Right cardiac atrium (tissue), 5 donors: Measurements from ENCODE around the gene DLGAP4. TPM values are rescaled to one million over a fixed set of nuclear protein-coding genes. Genes with fewer than 3 reads are reported as not detected.

Experiments used
- ATAC-seq, 2 donors: fragments of 200-7000 bp; cut with Tn5 transposase; one replicate each; pipeline versions ENCODE4 v1.8.0 to v1.9.1; 2020; ENCODE audit warnings: moderate library complexity in 2 of 2, mild to moderate bottlenecking in 1 of 2
- DNase-seq, 3 donors: peaks; one replicate each; pipeline ENCODE4 v3.0.0-alpha.2; 2020
- H3K27ac ChIP-seq: one replicate; pipeline ENCODE4 v1.5.1; 2013; ENCODE audit warnings: mild to moderate bottlenecking, low read length, control low read depth, moderate library complexity
- H3K27me3 ChIP-seq: one replicate; pipeline ENCODE4 v1.6.1; 2013; ENCODE audit not compliant: control insufficient read depth, insufficient read depth
- H3K4me1 ChIP-seq: one replicate; pipeline ENCODE4 v1.6.1; 2013; ENCODE audit warnings: low read length; ENCODE audit not compliant: control insufficient read depth, insufficient read depth
- H3K4me3 ChIP-seq: one replicate; pipeline ENCODE4 v1.5.1; 2013; ENCODE audit warnings: low read length, control low read depth
- H3K9me3 ChIP-seq: one replicate; pipeline ENCODE4 v1.6.1; 2013; ENCODE audit warnings: low read length; ENCODE audit not compliant: control insufficient read depth
- WGBS: extraction: QIAGEN DNeasy Blood & Tissue Kit; methylation state at CpG from one replicate; pipeline ENCODE4 v1.1.7; 2013; 5-methylcytosine and 5-hydroxymethylcytosine counted together
- intact Hi-C, 4 donors: fragments of 100-400 bp; cut with DNase I; formaldehyde crosslinking; loops; one replicate each; pipeline versions ENCODE4 v1.11.0 to v1.14.0; 2022 to 2023
- polyA plus RNA-seq: library from polyadenylated mRNA; stranded (reverse); fragments of 200-250 nt; gene quantifications from one replicate; pipeline ENCODE4 v1.2.3, GENCODE V29; 2013
- total RNA-seq, 4 donors: library from RNA; stranded (reverse); fragmentation: NEBNext Ultra II Directional; extraction: Animal tissue kit (Norgen Biotek cat#: 25700); gene quantifications; one replicate each; pipeline ENCODE4 v1.2.1, GENCODE V29; 2021
- donor health status: healthy with polysubstance abuse.
- donor health status: DM: no; HTN: yes; CAD: no.
- donor health status: DM: no; HTN: no; CAD: no.
- donor health status: DM: no; HTN: yes; CAD: no; lungs with severe emphysema.
- donor health status: DM: yes; HTN: yes; CAD: no.

DLGAP4 gene
- total and polyA plus RNA-seq, 5 donors: 40.7 to 60.5 (median 42.8) TPM

DNA sequence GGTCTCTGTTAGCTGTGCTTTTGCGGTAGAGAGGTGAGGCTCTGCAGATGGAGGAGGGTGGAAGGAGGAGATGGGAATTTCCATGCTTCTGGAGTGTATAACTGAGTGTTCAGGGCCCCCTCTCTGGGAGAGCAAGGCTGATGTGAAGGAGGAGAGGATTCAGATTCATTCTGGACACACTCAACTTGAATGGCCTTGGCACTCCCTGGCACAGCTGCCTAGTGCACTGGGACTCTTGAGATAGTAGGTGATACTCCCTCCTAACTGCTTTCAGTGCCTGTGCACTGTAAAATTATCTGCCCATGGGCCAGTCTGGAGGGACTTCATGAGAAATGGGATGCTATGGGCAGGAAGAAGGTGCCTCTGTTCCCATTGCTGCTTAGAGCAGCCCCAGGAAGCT lies 180.9 kb downstream of the DLGAP4 start:
- Histone ChIP-seq H3K4me3 (no peak overlapping the region), H3K4me1 (peaks cover 45% of the 10 kb centered on the region), H3K9me3 (no peaks in the 10 kb centered on the region), H3K27ac (peak overlapping the region; percentile 42), H3K27me3 (no peaks in the 10 kb centered on the region)
- intact Hi-C loops: no loop called here
- DNase-seq (peak in 1 of 3 donors; percentile 37), ATAC-seq (peak in 1 of 2 donors; percentile 5)
- 88% methylated on average over 1 of the region's 1 CpG for WGBS

DNA sequence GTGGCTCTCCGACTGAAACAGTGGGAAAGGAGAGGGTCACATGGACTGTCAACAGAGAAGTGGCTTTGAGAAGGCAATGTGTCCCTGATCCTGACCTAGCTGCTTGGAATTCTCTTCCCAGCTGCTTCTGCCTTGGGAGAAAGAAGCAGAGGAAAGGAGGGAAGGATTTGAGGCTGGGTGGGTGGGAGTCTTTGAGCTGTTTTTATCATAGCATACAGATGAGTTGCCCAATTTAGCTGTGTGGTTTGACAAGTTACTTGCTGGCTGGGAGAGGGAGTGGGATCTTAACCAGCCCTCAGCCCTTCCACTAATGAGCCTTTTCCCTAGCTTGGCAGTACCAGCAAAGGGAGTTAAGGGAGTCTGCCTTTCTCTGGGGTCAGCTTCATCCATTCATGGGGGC lies 184.1 kb downstream of the DLGAP4 start:
- Histone ChIP-seq H3K4me1 (peaks cover 32% of the 10 kb centered on the region), H3K27ac (no peak overlapping the region), H3K4me3 (no peak overlapping the region), H3K27me3 (no peaks in the 10 kb centered on the region), H3K9me3 (no peaks in the 10 kb centered on the region)
- no peak for ATAC-seq
- DNase-seq: no peak
- intact Hi-C loops: no loop called here
- WGBS: 63% methylated on average over 1 of the region's 1 CpG

DNA sequence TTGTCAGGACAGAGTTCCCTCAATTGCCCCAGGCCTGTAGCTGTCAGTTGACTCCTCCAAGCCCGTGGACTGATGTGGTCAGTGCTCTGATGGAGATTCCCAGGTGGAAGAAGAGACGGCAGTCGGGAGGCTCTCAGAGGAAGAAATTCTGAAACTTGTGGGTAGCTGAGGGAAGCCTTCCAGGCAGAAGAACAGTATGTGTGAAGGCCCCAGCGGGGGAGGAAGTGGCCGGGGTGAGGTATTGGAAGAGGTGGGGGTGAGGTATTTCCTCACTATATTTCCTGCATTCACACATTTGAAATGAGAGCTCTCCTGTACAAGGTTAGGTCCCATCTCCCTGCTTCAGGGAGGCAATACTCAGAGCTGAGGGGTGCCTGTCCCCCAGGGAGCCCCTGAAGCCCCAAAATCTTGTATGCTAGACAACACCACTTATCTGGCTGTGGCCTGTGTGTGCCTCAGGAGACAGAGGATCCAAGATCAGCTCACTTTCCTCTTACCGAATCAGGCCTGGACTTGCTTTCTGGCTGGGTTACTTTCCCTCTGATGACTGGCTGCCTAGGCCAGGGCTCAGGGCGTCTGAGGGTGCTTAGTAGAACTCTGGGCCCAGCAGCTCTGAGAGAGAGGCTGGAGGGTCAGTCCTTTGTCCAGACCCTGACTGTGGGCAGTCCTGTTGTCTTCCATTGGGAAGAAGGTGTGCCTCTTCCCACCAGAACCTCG lies 185.9 kb downstream of the DLGAP4 start:
- intact Hi-C loops: no loop called here
- Histone ChIP-seq H3K27ac (no peak overlapping the region), H3K27me3 (no peaks in the 10 kb centered on the region), H3K9me3 (no peaks in the 10 kb centered on the region), H3K4me1 (peaks cover 25% of the 10 kb centered on the region), H3K4me3 (no peak overlapping the region)
- WGBS: 33% methylated on average over 8 of the region's 8 CpGs
- peak in 1 of 3 donors; percentile 61 for DNase-seq
- peak in 1 of 2 donors; percentile 35 for ATAC-seq

DNA sequence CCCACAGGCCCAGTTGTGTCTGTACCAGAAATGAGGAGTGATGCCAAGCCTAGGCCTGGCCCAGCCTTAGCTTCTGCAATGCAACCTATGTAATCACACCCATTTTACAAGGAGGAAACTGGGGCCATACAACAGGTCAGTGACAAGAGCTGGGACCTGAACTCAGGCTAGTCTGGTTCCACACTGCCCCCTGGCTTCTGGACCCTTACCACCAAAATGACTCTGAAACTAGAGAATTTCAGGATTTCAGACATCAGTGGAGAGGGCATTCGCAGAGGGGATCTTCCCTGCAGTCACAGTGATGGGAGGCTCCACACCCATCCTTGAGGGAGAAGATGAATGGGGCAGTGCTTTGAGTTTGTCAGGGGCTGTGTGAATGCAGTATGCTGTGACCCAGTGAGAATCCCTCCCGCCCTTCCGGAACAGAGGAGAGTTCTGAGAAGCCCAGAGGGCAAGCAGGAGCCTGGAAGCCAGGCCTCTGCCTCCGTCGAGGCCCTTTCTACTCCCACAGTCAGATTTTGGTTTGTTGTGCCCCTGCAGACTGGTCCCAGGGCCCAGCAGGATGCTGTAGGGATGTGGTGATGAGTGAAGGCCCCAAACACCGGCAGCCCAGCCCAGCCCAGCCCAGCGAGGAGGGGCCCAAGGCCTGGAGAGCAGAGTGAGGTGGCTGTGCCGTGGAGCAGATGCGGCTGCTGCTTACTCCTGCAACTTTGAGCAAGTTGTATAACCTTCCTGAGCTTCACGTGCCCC lies 187.1 kb downstream of the DLGAP4 start:
- Histone ChIP-seq H3K9me3 (no peaks in the 10 kb centered on the region), H3K4me1 (peaks cover 27% of the 10 kb centered on the region), H3K27me3 (no peaks in the 10 kb centered on the region), H3K4me3 (no peak overlapping the region), H3K27ac (peak overlapping the region; percentile 41)
- intact Hi-C loops: no loop called here
- peak; percentile 15 to 29 for ATAC-seq
- DNase-seq: peak in 1 of 3 donors; percentile 62
- WGBS: 57% methylated on average over 10 of the region's 10 CpGs

DNA sequence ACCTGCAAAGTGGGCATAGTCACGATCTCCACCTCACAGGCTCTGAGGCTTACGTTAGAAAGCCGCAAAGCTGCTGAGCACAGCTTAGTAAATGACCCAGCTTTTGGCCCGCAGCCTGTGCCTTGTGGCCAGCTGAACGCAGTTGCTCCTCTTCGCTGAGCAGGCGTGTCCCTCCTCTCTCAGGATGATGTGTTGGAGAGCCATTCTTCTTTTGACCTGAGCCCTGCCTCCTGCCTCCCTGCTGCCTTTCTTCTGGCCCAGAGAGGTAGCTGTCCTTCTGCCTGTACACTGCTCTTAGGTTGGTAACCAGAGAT lies 187.6 kb downstream of the DLGAP4 start:
- peak overlapping the region; percentile 41 for H3K27ac ChIP-seq
- WGBS: 35% methylated on average over 7 of the region's 7 CpGs
- ATAC-seq: peak; percentile 37 to 58
- intact Hi-C loops: no loop called here
- H3K9me3 ChIP-seq: no peaks in the 10 kb centered on the region
- DNase-seq: peak; percentile 74 to 90 (median 89)
- peaks cover 28% of the 10 kb centered on the region for H3K4me1 ChIP-seq
- H3K27me3 ChIP-seq: no peaks in the 10 kb centered on the region
- no peak overlapping the region for H3K4me3 ChIP-seq

DNA sequence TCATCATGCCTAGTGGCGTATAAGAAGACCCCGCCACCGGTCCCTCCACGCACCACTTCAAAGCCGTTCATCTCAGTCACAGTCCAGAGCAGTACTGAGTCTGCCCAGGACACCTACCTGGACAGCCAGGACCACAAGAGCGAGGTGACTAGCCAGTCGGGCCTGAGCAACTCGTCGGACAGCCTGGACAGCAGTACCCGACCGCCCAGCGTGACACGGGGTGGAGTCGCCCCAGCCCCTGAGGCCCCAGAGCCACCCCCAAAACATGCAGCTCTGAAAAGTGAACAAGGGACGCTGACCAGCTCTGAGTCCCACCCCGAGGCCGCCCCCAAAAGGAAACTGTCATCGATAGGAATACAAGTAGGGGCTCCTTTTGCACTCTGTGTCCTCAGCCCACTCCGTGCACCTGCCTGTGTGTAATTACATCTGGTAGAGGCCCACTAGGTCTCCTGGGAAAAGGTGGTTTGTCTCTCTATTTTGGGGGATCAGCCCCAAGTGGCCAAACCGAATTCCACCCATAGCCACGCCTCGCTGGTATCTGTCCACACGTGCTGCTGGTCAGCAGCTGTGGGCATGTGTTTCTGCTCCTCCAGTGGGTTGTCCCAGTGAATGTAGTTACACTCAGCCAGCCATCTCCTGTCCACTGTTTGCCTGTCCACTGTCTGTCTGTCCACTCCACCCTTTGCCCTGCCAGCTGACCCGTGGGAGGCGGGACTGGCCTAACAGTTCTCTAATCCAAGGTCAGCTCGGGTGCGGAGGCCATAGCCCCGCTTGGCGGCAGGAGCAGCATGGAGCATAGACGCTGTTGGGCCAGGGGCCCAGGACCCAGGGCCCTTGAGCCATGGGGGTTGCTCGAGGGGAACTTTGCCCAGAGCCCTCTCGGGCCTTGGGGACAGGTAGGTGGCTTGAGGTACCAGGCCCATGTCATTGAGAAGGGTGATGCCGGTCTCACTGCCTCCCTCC lies 190.8 kb downstream of the DLGAP4 start:
- Histone ChIP-seq H3K27me3 (no peaks in the 10 kb centered on the region), H3K9me3 (no peaks in the 10 kb centered on the region), H3K4me3 (no peak overlapping the region), H3K4me1 (peaks cover 16% of the 10 kb centered on the region), H3K27ac (no peak overlapping the region)
- 90% methylated on average over 33 of the region's 33 CpGs for whole genome bisulfite sequencing
- DNase-seq (no peak), ATAC-seq (no peak)
- intact Hi-C loops: no loop called here

DNA sequence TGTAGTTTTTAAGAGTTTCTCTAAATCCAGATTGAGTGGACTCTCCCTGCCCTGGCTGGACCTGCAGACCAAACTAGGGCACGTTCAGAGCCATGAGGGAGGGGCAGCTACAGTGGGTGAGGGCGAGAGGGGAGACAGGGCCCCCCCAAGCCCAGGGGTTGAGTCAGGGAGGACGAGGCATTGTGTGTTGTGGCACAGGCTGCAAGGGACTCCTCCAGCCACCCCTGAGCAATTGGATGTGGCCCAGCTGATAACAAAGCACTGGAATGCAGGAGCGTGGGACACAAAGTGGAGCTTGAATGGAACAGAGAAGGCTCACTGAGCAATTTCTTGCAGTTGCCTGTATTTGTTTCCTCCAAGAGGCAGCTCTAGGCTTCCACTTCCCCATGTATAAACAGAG lies 191.7 kb downstream of the DLGAP4 start:
- Histone ChIP-seq H3K27me3 (no peaks in the 10 kb centered on the region), H3K9me3 (no peaks in the 10 kb centered on the region), H3K4me1 (peaks cover 11% of the 10 kb centered on the region), H3K27ac (peak overlapping the region; percentile 65), H3K4me3 (no peak overlapping the region)
- DNase-seq: peak in 2 of 3 donors; percentile 52 to 72
- intact Hi-C loops: no loop called here
- peak; percentile 75 to 77 for ATAC-seq
- WGBS: 36% methylated on average over 4 of the region's 4 CpGs

DNA sequence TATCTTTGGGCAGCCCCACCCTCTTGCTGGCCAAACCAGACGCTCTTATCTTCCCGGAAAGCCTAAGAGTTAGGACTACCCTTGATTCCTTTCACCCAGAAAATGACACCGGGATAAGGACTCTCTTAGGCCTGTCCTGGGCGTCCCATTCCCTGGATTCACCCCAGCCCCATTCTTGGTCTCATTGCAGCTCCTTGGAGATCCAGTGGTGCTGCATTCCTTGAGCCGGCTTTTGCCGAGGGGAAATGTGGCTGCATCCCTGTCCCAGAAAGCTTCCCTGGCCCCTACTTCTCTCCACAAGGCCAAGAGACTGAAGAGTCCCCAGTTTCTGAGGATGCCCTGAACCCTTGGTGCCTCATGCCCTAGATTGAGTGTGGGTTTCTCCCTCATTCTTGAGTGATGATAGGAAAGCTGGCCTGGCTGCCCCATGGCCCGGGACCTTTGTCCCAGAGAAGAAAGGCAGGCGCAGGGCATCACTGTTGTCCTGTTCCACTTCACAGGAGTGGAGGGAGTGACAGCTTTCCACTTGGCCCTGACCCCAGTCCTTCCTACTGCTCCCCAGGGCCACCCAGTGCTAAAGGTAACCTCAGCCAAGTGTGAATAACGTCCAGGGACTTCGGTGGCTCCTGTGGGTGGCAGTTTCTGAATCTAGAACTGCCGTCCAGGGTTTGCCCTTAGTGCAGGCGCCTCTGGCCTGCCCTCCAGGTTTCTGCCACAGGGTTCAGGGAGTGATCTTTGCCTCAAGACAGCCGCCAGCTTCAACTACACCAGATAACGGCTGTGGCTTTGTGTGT lies 192.4 kb downstream of the DLGAP4 start:
- intact Hi-C loops: no loop called here
- no peaks in the 10 kb centered on the region for H3K27me3 ChIP-seq
- ATAC-seq (peak; percentile 67 to 70), DNase-seq (peak; percentile 44 to 69 (median 64))
- no peak overlapping the region for H3K4me3 ChIP-seq
- peaks cover 9% of the 10 kb centered on the region for H3K4me1 ChIP-seq
- peak overlapping the region; percentile 65 for H3K27ac ChIP-seq
- WGBS: 51% methylated on average over 14 of the region's 14 CpGs
- no peaks in the 10 kb centered on the region for H3K9me3 ChIP-seq

DNA sequence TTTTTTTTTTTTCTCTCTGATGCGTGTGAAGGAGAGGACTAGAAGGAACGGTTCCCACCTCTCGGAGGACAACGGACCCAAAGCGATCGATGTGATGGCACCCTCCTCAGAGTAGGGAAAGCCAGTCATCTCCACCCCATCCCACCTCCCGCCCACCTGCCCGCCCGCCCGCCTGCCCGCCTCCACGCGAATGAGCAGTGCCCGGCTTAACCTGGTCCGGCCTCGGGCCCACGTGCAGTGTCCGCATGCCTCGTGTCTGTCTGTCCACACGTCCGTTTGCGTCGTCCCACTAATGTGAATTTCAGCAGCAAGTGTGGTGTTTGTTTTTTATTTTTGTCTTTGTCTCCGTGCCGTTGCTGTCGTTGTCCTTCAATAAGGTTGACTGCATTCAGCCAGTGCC lies 193.1 kb downstream of the DLGAP4 start:
- 88% methylated on average over 26 of the region's 26 CpGs for WGBS
- Histone ChIP-seq H3K27me3 (no peaks in the 10 kb centered on the region), H3K4me3 (no peak overlapping the region), H3K4me1 (peaks cover 8% of the 10 kb centered on the region), H3K9me3 (no peaks in the 10 kb centered on the region), H3K27ac (peak overlapping the region; percentile 2)
- intact Hi-C loops: no loop called here
- ATAC-seq: no peak
- DNase-seq: no peak

DNA sequence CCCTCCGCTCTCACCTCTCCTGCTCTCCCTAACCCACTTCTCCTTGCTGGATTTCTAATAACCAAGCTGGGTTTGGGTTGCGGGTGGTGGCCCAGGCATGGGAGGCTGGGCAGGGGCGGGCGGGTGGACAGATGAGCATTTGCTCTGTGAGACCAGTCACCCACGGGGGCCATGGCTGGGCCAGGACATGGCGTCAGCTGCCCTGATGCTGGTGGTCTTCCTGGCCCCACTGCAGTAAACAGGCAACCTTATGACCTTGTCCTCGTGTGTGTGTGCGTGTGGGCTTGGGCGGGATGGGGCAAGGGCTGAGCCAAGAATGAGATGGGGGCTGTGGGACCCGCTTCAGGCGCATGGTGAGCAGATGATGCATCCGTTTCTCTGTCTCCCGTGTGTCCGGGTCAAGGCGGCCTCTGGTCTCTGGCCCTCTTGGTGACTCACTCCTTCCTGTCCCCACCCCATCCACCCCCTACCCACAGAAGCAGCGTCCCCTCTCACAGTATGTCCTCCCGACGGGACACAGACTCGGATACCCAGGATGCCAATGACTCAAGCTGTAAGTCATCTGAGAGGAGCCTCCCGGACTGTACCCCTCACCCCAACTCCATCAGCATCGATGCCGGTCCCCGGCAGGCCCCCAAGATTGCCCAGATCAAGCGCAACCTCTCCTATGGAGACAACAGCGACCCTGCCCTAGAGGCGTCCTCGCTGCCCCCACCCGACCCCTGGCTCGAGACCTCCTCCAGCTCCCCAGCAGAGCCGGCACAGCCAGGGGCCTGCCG lies 193.8 kb downstream of the DLGAP4 start:
- Histone ChIP-seq H3K27ac (no peak overlapping the region), H3K9me3 (no peaks in the 10 kb centered on the region), H3K27me3 (no peaks in the 10 kb centered on the region), H3K4me1 (peaks cover 8% of the 10 kb centered on the region), H3K4me3 (no peak overlapping the region)
- DNase-seq: no peak
- intact Hi-C loops: no loop called here
- ATAC-seq: no peak
- WGBS: 82% methylated on average over 31 of the region's 31 CpGs
